Stimulated activated CD4-positive, alpha-beta T cell treated with anti-CD3 and anti-CD28 coated beads, Interleukin-1b, Interleukin-23, amount 100 ng/mL, for 4 hours (primary cell): ENCODE data around the gene CPED1.
A peak's percentile ranks its signal among the peaks of the same experiment; 100 is the strongest.
"Not testable (repeated sequence)": the region's sequence is repeated elsewhere in the genome, so short reads cannot be mapped to it uniquely, and the experiment has no call there.

ENCODE experiments used
- DNase-seq, 2 donors: peaks; one replicate each; pipeline ENCODE4 v3.0.0-alpha.2; 2020; ENCODE audit warnings: low read depth in 2 of 2

Gene CPED1

GRCh38 chr7:120981117-120981516 lies 7.4 kb upstream of the CPED1 start:
- DNase-seq: no peak

GRCh38 chr7:120981888-120982615 lies 6.5 kb upstream of the CPED1 start:
- DNase-seq: no peak

GRCh38 chr7:120983592-120983991 lies 4.9 kb upstream of the CPED1 start:
- DNase-seq: not testable (repeated sequence)

GRCh38 chr7:120984406-120984805 lies 4.1 kb upstream of the CPED1 start:
- no peak for DNase-seq

GRCh38 chr7:120985130-120985758 lies 3.3 kb upstream of the CPED1 start:
- DNase-seq: no peak

GRCh38 chr7:120985839-120986238 lies 2.7 kb upstream of the CPED1 start:
- DNase-seq: no peak

- no peak for DNase-seq
These were observed 1.9 kb upstream of the CPED1 start for GRCh38 chr7:120986650-120987049.

GRCh38 chr7:120987280-120987679 lies 1.2 kb upstream of the CPED1 start:
- DNase-seq: no peak

GRCh38 chr7:120987683-120988590 lies 574 bp upstream of the CPED1 start:
- DNase-seq: peak; percentile 72 to 76

GRCh38 chr7:120989257-120990220 lies 1.0 kb downstream of the CPED1 start:
- DNase-seq: no peak

GRCh38 chr7:120990468-120991118 lies 2.1 kb downstream of the CPED1 start:
- DNase-seq: no peak

GRCh38 chr7:120991161-120991560 lies 2.6 kb downstream of the CPED1 start:
- DNase-seq: no peak

- DNase-seq: no peak
These were observed 3.1 kb downstream of the CPED1 start for GRCh38 chr7:120991581-120991980.

- DNase-seq: no peak
These were observed 3.9 kb downstream of the CPED1 start for GRCh38 chr7:120992272-120992964.

GRCh38 chr7:120992965-120993494 lies 4.5 kb downstream of the CPED1 start:
- no peak for DNase-seq

GRCh38 chr7:120993553-120994191 lies 5.2 kb downstream of the CPED1 start:
- no peak for DNase-seq

- DNase-seq: no peak
These were observed 6.2 kb downstream of the CPED1 start for GRCh38 chr7:120994512-120995410.

GRCh38 chr7:120995654-120996053 lies 7.1 kb downstream of the CPED1 start:
- DNase-seq: no peak
